Heart left ventricle (tissue), 16 donors: ENCODE data around the gene TEKT1. TPM values are rescaled to one million over a fixed set of nuclear protein-coding genes. Genes with fewer than 3 reads are reported as not detected.

Source experiments
- ATAC-seq, 4 donors: fragments of 200-7000 bp; cut with Tn5 transposase; one replicate each; pipeline ENCODE4 v1.9.1; 2020 to 2022; ENCODE audit warnings: moderate library complexity in 4 of 4, mild to moderate bottlenecking in 3 of 4, moderate number of reproducible peaks in 1 of 4
- DNase-seq, 5 donors: peaks; one replicate each; pipeline ENCODE4 v3.0.0-alpha.2; 2020
- H3K27ac ChIP-seq, 12 donors: fragments of 200-600 bp; sonication (generic) in 4 of 12; one replicate each; pipeline versions ENCODE4 v1.5.0 to v1.8.0; 2016 to 2022; ENCODE audit warnings: mild to moderate bottlenecking in 2 of 12
- H3K27me3 ChIP-seq, 9 donors: fragments of 200-600 bp; sonication (generic) in 2 of 9; one replicate each; pipeline versions ENCODE4 v1.5.1 to v1.8.0; 2016 to 2022; ENCODE audit warnings: mild to moderate bottlenecking in 3 of 9
- H3K36me3 ChIP-seq, 9 donors: fragments of 200-600 bp; sonication (generic) in 2 of 9; one replicate each; pipeline versions ENCODE4 v1.5.0 to v1.8.0; 2018 to 2022; ENCODE audit warnings: mild to moderate bottlenecking in 2 of 9
- H3K4me1 ChIP-seq, 12 donors: fragments of 200-600 bp; sonication (generic) in 4 of 12; one replicate each; pipeline versions ENCODE4 v1.5.0 to v1.8.0; 2016 to 2022; ENCODE audit warnings: mild to moderate bottlenecking in 3 of 12
- H3K4me3 ChIP-seq, 12 donors: fragments of 200-600 bp; sonication (generic) in 4 of 12; one replicate each; pipeline versions ENCODE4 v1.5.0 to v1.8.0; 2017 to 2022; ENCODE audit warnings: mild to moderate bottlenecking in 9 of 12, moderate library complexity in 4 of 12
- H3K9me3 ChIP-seq, 12 donors: fragments of 200-600 bp; sonication (generic) in 4 of 12; one replicate each; pipeline versions ENCODE4 v1.5.0 to v1.8.0; 2016 to 2022; ENCODE audit warnings: mild to moderate bottlenecking in 1 of 12
- CTCF ChIP-seq, 12 donors: fragments of 200-600 bp; sonication (generic) in 4 of 12; IDR thresholded peaks; one replicate each; pipeline versions ENCODE4 v1.5.0 to v1.8.0; 2018 to 2022; ENCODE audit warnings: antibody characterized with exemption in 12 of 12, mild to moderate bottlenecking in 5 of 12
- POLR2A ChIP-seq, 2 donors: fragments of 450-650 bp; IDR thresholded peaks; one replicate each; pipeline ENCODE4 v1.6.1; 2017; ENCODE audit warnings: antibody characterized with exemption in 2 of 2, mild to moderate bottlenecking in 2 of 2, moderate library complexity in 2 of 2
- WGBS, 4 donors: extraction: QIAGEN DNeasy Blood & Tissue Kit in 2 of 4; methylation state at CpG; one replicate each; pipeline versions ENCODE4 v1.1.5 to v1.1.7; 2013 to 2018; 5-methylcytosine and 5-hydroxymethylcytosine counted together
- intact Hi-C, 10 donors: fragments of 100-400 bp; cut with DNase I; formaldehyde crosslinking; loops; one replicate each; pipeline versions ENCODE4 v1.11.1 to v1.14.2; 2022
- polyA plus RNA-seq, 2 donors: library from polyadenylated mRNA; stranded (reverse); fragments of 200-250 nt; gene quantifications; one replicate each; pipeline ENCODE4 v1.2.3, GENCODE V29; 2013
- total RNA-seq, 9 donors: library from RNA; depleted of rRNA in 2 of 9; stranded (reverse); fragments of >200 nt in 2 of 9; fragmentation: NEBNext Ultra II Directional in 3 of 9; extraction: Animal tissue kit (Norgen Biotek cat#: 25700) in 3 of 9; gene quantifications; one replicate each; pipeline versions ENCODE4 v1.1.0 to v1.2.4, GENCODE V29; 2016 to 2023
- donor health status: ischemic (EF 13 %, LVEDD 7.1; RV severe dilation, severe dysfunction).
- donor health status: healthy with polysubstance abuse.
- donor health status: DM: no; HTN: yes; CAD: no.
- donor health status: DM: no; HTN: no; CAD: no.
- donor health status: ischemic (EF 25% LVEDD 6.9; RV normal size, moderate dysfunction).
- donor health status: ischemic (EF 25% LVEDD 5.7; RV mildly dilated, moderate dysfunction).
- donor health status: healthy.
- donor health status: DM: yes; HTN: yes; CAD: no.
- donor health status: ischemic (EF 35%, LVEDD 5.7; RV mildly dilated, moderate dysfunction).
- donor health status: nonischemic (EF 11% LVEDD 7.7; RV severe dilation, severe dysfunction).
- donor health status: DM: yes; HTN: yes; CAD: no.
- donor health status: PGD.
- donor health status: ischemic (EF 29% LVEDD 5.4; RV normal size, mild dysfunction).
- donor health status: nonischemic (EF 23%, LVEDD 6.1; RV moderate dilation, normal function).

Gene TEKT1
- total and polyA plus RNA-seq, 11 donors = not detected

- H3K4me1 ChIP-seq = peaks cover 0 to 10% (median 0%) of the 10 kb centered on the region in 12 donors
- intact Hi-C loops = no loop called here
- H3K36me3 ChIP-seq = peaks cover 9 to 73% (median 68%) of the 10 kb centered on the region in 9 donors
- TF ChIP-seq POLR2A (IDR thresholded peaks at IDR 0.05) (no peak), CTCF (IDR thresholded peaks at IDR 0.05) (no peak)
- 87 to 94% (median 89%) methylated on average over 1 of the region's 1 CpG for WGBS, 4 donors
- peaks cover 0 to 20% (median 0%) of the 10 kb centered on the region in 9 donors for H3K27me3 ChIP-seq
- DNase-seq = no peak
- H3K4me3 ChIP-seq = no peak overlapping the region
- no peak overlapping the region for H3K27ac ChIP-seq
- peaks cover 2 to 82% (median 45%) of the 10 kb centered on the region in 12 donors for H3K9me3 ChIP-seq
- ATAC-seq = no peak
Observed at GRCh38 chr17:6772016-6772415, 59.5 kb downstream of the TEKT1 start.

GRCh38 chr17:6768447-6768846 is 63.1 kb downstream of the TEKT1 start:
- no peak for DNase-seq
- intact Hi-C loops = no loop called here

GRCh38 chr17:6761779-6762178 is 69.8 kb downstream of the TEKT1 start:
- H3K27ac ChIP-seq = no peak overlapping the region
- ATAC-seq (no peak), DNase-seq (no peak)
- no peaks in the 10 kb centered on the region for H3K27me3 ChIP-seq
- no peak overlapping the region for H3K4me3 ChIP-seq
- peaks cover 0 to 89% (median 81%) of the 10 kb centered on the region in 9 donors for H3K36me3 ChIP-seq
- 87 to 90% (median 88%) methylated on average over 8 of the region's 8 CpGs for WGBS, 4 donors
- TF ChIP-seq CTCF (IDR thresholded peaks at IDR 0.05) = no peak
- no peak for TF ChIP-seq POLR2A (IDR thresholded peaks at IDR 0.05)
- intact Hi-C loops = no loop called here
- H3K4me1 ChIP-seq = peaks cover 0 to 20% (median 11%) of the 10 kb centered on the region in 12 donors
- peaks cover 0 to 11% (median 0%) of the 10 kb centered on the region in 12 donors for H3K9me3 ChIP-seq

More at GRCh38 chr17:6768447-6768846, 63.1 kb downstream of the TEKT1 start:
- no peak overlapping the region for H3K27ac ChIP-seq
- TF ChIP-seq CTCF (IDR thresholded peaks at IDR 0.05) = no peak
- TF ChIP-seq POLR2A (IDR thresholded peaks at IDR 0.05) = no peak
- WGBS, 4 donors = 94 to 99% (median 96%) methylated on average over 2 of the region's 2 CpGs
- H3K4me3 ChIP-seq = no peak overlapping the region
- peaks cover 9 to 100% (median 100%) of the 10 kb centered on the region in 9 donors for H3K36me3 ChIP-seq
- ATAC-seq = no peak
- no peaks in the 10 kb centered on the region for H3K27me3 ChIP-seq
- H3K4me1 ChIP-seq = no peaks in the 10 kb centered on the region
- peaks cover 2 to 69% (median 32%) of the 10 kb centered on the region in 12 donors for H3K9me3 ChIP-seq

- no peak for ATAC-seq
- peaks cover 0 to 46% (median 29%) of the 10 kb centered on the region in 12 donors for H3K4me1 ChIP-seq
- no peak for DNase-seq
- no peaks in the 10 kb centered on the region for H3K9me3 ChIP-seq
- no peaks in the 10 kb centered on the region for H3K27me3 ChIP-seq
- H3K4me3 ChIP-seq = peak overlapping the region in 9 of 12 donors; percentile 48 to 91 (median 67)
- 85 to 88% (median 86%) methylated on average over 2 of the region's 2 CpGs for WGBS, 4 donors
- peak overlapping the region in 5 of 12 donors; percentile 86 to 97 (median 94) for H3K27ac ChIP-seq
- TF ChIP-seq POLR2A (IDR thresholded peaks at IDR 0.05) (no peak), CTCF (IDR thresholded peaks at IDR 0.05) (no peak)
- intact Hi-C loops = loop anchor here in 5 of 10 donors (5.0 to 10.0 kb wide), 7 partner anchors 45 to 267 kb away; partner anchors contain the start of genes RNASEK (in 2 of the 5), SLC13A5 (in 2 of the 5), BCL6B (in 1 of the 5) and TEKT1 (in 1 of the 5)
- peaks cover 0 to 48% (median 40%) of the 10 kb centered on the region in 9 donors for H3K36me3 ChIP-seq
Observed at GRCh38 chr17:6757747-6758146, 73.8 kb downstream of the TEKT1 start.
